ACHN (cell line): Measurements from ENCODE around the gene TP53TG5.
A peak's percentile ranks its signal among the peaks of the same experiment; 100 is the strongest.

ENCODE experiments used
- DNase-seq: peaks from one replicate; pipeline ENCODE4 v3.0.0-alpha.2; 2015
- in situ Hi-C: cut with HindIII; loops from 2 replicates; pipeline ENCODE4 v1.10.0; 2017; ENCODE audit warnings: low sequenced_read_pairs, low pct_ligation_motif_present, low pct_unique_long_range_greater_than_20kb

The TP53TG5 gene

DNA sequence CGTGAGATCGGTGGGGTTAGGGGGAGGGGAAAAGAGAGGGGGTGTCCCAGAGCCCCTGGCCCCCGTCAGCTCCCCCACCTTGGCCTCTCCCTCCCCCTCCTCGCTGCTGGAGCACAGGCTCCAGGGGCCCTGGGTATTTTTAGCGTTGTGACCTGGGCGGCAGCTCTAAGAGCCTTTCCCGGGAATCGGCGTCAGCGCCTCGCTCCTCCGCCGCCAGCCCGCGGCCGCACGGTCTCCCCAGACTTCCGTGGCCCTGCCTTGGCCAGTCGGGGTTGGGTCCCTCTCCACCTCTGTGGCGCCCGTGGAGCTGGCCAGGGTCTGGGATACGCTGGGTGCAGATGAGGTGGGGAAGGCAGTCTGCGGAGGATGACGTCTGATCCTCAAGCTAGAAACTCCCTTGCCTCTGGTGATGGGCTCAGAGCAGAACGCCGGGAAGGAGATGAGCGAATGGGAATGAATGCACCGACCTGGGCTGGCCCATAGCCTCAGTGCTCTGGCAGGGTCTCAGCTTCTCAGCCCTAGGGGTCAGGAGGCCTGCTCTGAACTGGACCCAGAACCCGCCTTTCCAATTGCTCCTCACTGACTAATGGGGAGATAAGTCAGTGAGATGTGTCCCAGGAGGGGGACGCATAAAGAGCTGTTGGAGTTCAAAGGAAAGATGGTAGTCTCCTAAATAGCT lies 29.1 kb upstream of the TP53TG5 start:
- in situ Hi-C loops: no loop called here
- peak; percentile 40 for DNase-seq

GRCh38 chr20:45406260-45407066 lies 28.3 kb upstream of the TP53TG5 start:
- DNase-seq: peak; percentile 50
- in situ Hi-C loops: no loop called here

GRCh38 chr20:45405571-45406259 lies 27.6 kb upstream of the TP53TG5 start:
- in situ Hi-C loops: no loop called here
- peak; percentile 16 for DNase-seq

DNA sequence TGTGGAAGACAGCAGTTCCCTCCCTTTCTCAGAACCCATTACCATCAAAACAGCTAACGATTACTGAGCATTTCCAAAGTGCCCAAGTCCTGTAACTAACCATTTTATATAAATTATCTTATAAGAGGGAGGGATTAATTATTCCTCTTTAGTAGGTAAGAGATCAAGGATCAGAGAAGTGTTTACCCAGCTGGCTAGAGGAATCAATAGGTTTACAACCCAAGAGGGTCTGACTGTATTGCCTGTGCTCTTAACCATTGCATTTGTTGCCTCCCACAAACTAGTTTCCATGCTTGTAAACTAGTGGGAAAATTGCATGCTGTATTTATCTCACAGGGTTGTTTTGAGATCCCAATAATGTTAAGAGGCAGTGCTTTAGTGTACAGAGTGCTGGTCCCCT lies 26.3 kb upstream of the TP53TG5 start:
- in situ Hi-C loops: no loop called here

DNA sequence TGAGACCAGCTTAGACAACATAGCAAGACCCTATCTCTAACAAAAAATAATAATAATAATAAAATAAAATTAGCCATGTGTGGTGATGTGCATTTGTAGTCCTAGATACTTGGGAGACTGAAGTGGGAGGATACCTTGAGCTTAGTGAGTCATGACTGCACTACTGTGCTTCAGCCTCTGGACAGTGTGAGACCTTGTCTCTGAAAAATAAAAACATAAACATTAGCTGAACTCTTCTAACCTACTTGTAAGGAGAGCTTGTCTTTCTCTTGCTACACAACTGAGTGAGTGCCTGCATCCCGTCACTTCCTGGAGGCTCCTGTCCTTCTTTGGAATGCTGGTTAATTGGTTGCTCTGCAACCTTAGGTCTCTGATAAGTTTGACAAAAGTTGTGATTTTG lies 24.8 kb upstream of the TP53TG5 start:
- in situ Hi-C loops: no loop called here

More for the DNA sequence above, 26.3 kb upstream of the TP53TG5 start:
- DNase-seq: no peak

GRCh38 chr20:45400346-45401031 lies 22.4 kb upstream of the TP53TG5 start:
- no peak for DNase-seq
- in situ Hi-C loops: no loop called here

More for the DNA sequence above, 24.8 kb upstream of the TP53TG5 start:
- no peak for DNase-seq

DNA sequence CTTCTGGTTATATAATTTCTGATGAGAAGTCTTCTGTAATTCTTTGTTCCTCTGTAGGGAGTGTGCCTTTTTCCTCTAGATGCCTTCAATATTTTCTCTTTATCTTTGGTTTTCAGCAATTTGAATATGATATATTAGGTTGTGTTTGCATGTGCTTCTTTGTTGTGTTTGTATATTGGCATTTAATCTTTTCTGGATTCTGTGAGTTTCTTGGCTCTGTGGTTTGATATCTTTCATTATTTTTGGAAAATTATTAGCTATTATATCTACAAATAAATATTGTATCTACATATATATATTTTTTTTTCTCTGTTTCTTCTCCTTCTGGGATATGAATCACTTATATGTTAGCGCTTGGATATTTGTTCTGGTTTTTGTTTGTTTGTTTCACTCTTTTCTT lies 20.9 kb upstream of the TP53TG5 start:
- in situ Hi-C loops: no loop called here
- no peak for DNase-seq

DNA sequence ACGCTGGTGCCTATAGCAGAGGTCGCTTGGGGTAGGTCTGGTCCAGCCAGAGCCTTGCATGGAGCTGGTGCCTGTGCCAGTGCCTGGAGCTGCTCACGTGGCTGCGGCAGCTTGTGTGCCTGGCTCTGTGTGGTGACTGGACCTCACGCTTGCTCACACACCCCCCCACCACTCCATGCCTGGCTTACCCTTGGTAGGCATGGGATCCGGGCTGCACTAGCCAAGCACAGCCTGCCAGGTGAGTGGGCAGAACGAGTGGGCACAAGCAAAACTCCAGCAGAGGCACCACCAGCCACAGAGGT lies 16.9 kb upstream of the TP53TG5 start:
- no peak for DNase-seq
- in situ Hi-C loops: no loop called here

GRCh38 chr20:45394221-45395113 lies 16.3 kb upstream of the TP53TG5 start:
- in situ Hi-C loops: no loop called here
- DNase-seq: no peak

DNA sequence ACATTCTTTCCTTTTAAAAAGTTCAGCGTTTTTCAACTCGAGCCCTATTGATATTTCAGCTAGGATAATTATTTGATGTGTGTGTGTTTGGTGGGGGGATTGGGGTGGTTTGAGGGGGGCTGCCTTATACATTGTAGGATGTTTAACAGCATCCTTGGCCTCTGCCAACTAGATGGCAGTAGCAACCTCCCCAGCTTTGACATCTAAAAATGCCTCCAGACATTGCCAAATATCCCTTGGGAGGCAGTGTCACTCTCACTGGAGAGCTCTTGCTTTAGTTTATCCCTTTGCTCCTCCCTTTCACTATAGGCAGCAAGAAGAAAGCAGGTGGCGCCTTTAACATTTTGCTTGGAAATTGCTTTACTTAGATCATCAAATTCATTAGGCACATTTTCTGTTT lies 14.6 kb upstream of the TP53TG5 start:
- in situ Hi-C loops: no loop called here
- DNase-seq: no peak

GRCh38 chr20:45391559-45391958 lies 13.4 kb upstream of the TP53TG5 start:
- no peak for DNase-seq
- in situ Hi-C loops: no loop called here

- DNase-seq: no peak
- in situ Hi-C loops: no loop called here
Measured at GRCh38 chr20:45390931-45391330, 12.8 kb upstream of the TP53TG5 start.

GRCh38 chr20:45387274-45387673 lies 9.1 kb upstream of the TP53TG5 start:
- no peak for DNase-seq
- in situ Hi-C loops: no loop called here

- no peak for DNase-seq
- in situ Hi-C loops: no loop called here
Measured at GRCh38 chr20:45377269-45377668, 856 bp downstream of the TP53TG5 start.

- in situ Hi-C loops: no loop called here
- no peak for DNase-seq
Measured at GRCh38 chr20:45374966-45375365, 3.2 kb downstream of the TP53TG5 start.

- in situ Hi-C loops: no loop called here
Measured at GRCh38 chr20:45374101-45374467, 4.0 kb downstream of the TP53TG5 start.

DNA sequence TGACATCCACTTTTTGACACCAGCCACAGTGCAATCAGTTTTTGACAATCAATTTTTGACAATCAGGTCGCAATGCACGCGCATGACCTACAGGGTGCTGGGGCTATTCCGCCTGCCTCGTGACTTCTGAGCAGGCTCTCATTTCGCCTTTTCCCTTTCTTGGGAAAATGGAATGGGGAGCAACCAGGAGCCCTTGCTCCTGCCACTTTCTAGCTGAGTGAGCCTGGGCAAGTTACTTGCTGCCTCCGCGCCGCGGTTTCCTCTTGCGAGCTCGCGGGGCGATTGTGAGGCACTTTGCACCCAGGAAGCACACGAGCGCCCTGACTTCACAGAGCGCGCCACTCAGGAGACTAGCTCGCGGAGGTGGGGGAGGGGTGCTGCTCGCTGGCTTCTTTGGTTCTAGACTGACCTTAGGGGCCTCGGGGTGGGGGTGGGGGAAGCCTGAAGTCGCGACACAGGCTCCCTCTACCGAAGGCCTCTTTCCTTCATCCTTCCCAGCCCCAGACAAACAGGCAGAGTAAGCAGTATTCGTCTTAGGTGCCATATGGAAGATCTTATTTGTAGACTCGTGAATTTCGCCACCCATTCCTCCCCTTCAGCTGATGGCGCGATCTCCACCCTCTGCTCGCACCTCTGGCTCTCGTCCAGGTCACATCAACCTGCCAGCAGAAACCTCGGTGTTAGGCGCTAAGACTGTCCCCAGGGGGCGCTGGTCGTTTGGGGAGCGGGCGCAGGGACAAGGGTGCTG lies 4.6 kb downstream of the TP53TG5 start:
- DNase-seq: peak; percentile 88
- in situ Hi-C loops: no loop called here

More at GRCh38 chr20:45374101-45374467, 4.0 kb downstream of the TP53TG5 start:
- DNase-seq: no peak
